ENCODE results near the gene NELFE. TPM values are rescaled to one million over a fixed set of nuclear protein-coding genes. Genes with fewer than 3 reads are reported as not detected.
"Not testable (repeated sequence)": the region's sequence is repeated elsewhere in the genome, so short reads cannot be mapped to it uniquely, and the experiment has no call there.

The NELFE gene
- total RNA-seq, 1 experiment from 2014 or later: 157 TPM

- intact Hi-C loops (cut with micrococcal nuclease; ENCODE audit: unreplicated experiment): no loop called here
- Mint-ChIP-seq H3K9me3 (ENCODE audit: low read depth, unreplicated experiment) (no peaks in the 10 kb centered on the region), H3K27me3 (ENCODE audit: unreplicated experiment) (no peaks in the 10 kb centered on the region), H3K36me3 (ENCODE audit: insufficient read depth, unreplicated experiment) (peaks cover 19% of the 10 kb centered on the region), H3K27ac (ENCODE audit: unreplicated experiment) (no peak overlapping the region), H3K4me1 (ENCODE audit: low read depth, unreplicated experiment) (no peaks in the 10 kb centered on the region), H3K4me3 (ENCODE audit: low read depth, unreplicated experiment) (no peak overlapping the region)
- BruUV-seq (replicated peaks): no TSS peak
- TF ChIP-seq, protein P1, sequence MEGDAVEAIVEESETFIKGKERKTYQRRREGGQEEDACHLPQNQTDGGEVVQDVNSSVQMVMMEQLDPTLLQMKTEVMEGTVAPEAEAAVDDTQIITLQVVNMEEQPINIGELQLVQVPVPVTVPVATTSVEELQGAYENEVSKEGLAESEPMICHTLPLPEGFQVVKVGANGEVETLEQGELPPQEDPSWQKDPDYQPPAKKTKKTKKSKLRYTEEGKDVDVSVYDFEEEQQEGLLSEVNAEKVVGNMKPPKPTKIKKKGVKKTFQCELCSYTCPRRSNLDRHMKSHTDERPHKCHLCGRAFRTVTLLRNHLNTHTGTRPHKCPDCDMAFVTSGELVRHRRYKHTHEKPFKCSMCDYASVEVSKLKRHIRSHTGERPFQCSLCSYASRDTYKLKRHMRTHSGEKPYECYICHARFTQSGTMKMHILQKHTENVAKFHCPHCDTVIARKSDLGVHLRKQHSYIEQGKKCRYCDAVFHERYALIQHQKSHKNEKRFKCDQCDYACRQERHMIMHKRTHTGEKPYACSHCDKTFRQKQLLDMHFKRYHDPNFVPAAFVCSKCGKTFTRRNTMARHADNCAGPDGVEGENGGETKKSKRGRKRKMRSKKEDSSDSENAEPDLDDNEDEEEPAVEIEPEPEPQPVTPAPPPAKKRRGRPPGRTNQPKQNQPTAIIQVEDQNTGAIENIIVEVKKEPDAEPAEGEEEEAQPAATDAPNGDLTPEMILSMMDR (IDR thresholded peaks at IDR 0.05; ENCODE audit: unreplicated experiment): no peak
- DNase-seq: no peak
- CTCF ChIA-PET: no interaction called here
These were observed 20.6 kb upstream of the NELFE start for GRCh38 chr6:31979238-31979898.

DNA sequence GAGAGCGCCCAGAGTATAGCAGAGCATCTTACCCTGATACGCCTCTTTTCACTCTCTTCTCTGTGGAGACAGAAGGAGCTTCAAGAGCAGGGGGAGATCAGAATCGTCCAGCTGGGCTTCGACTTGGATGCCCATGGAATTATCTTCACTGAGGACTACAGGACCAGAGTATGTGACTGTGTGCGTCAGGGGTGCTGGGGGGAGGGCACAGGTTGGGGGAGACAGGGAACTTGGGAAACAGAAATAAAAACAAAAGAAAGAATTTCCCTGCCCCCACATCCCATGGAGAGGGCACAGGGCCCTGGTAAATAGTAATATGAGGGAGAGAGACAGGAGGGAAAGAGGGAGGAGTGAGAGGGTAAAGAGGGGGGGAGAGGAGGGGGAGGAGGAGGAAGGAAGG, 20.1 kb upstream of the NELFE start:
- DNase-seq: no peak
- peaks cover 2% of the 10 kb centered on the region for H3K4me1 Mint-ChIP-seq (ENCODE audit: low read depth, unreplicated experiment)
- H3K4me3 Mint-ChIP-seq (ENCODE audit: low read depth, unreplicated experiment): no peak overlapping the region
- intact Hi-C loops (cut with micrococcal nuclease; ENCODE audit: unreplicated experiment): no loop called here
- H3K9me3 Mint-ChIP-seq (ENCODE audit: low read depth, unreplicated experiment): no peaks in the 10 kb centered on the region
- H3K27me3 Mint-ChIP-seq (ENCODE audit: unreplicated experiment): no peaks in the 10 kb centered on the region
- CTCF ChIA-PET: no interaction called here
- TF ChIP-seq, protein P1 (IDR thresholded peaks at IDR 0.05; ENCODE audit: unreplicated experiment): no peak
- no peak overlapping the region for H3K27ac Mint-ChIP-seq (ENCODE audit: unreplicated experiment)
- H3K36me3 Mint-ChIP-seq (ENCODE audit: insufficient read depth, unreplicated experiment): peaks cover 25% of the 10 kb centered on the region
- no TSS peak for BruUV-seq (replicated peaks)

- no peak overlapping the region for H3K27ac Mint-ChIP-seq (ENCODE audit: unreplicated experiment)
- TF ChIP-seq, protein P1 (IDR thresholded peaks at IDR 0.05; ENCODE audit: unreplicated experiment): no peak
- intact Hi-C loops (cut with micrococcal nuclease; ENCODE audit: unreplicated experiment): no loop called here
- no peak for DNase-seq
- CTCF ChIA-PET: no interaction called here
- peaks cover 34% of the 10 kb centered on the region for H3K36me3 Mint-ChIP-seq (ENCODE audit: insufficient read depth, unreplicated experiment)
- BruUV-seq (replicated peaks): no TSS peak
- H3K27me3 Mint-ChIP-seq (ENCODE audit: unreplicated experiment): no peaks in the 10 kb centered on the region
- no peak overlapping the region for H3K4me3 Mint-ChIP-seq (ENCODE audit: low read depth, unreplicated experiment)
- peaks cover 11% of the 10 kb centered on the region for H3K4me1 Mint-ChIP-seq (ENCODE audit: low read depth, unreplicated experiment)
- H3K9me3 Mint-ChIP-seq (ENCODE audit: low read depth, unreplicated experiment): no peaks in the 10 kb centered on the region
These were observed 19.2 kb upstream of the NELFE start for GRCh38 chr6:31977816-31978431.

- CTCF ChIA-PET: interaction anchor here (0.7 kb wide), 1 partner anchor 17 kb away, joined by 14 read pairs; the partner anchor contains the start of gene SKIC2
- peaks cover 16% of the 10 kb centered on the region for H3K4me1 Mint-ChIP-seq (ENCODE audit: low read depth, unreplicated experiment)
These were observed 17.3 kb upstream of the NELFE start for GRCh38 chr6:31976065-31976464.

More at GRCh38 chr6:31976065-31976464, 17.3 kb upstream of the NELFE start:
- peaks cover 52% of the 10 kb centered on the region for H3K36me3 Mint-ChIP-seq (ENCODE audit: insufficient read depth, unreplicated experiment)
- H3K4me3 Mint-ChIP-seq (ENCODE audit: low read depth, unreplicated experiment); DNase-seq; H3K27ac Mint-ChIP-seq (ENCODE audit: unreplicated experiment); H3K9me3 Mint-ChIP-seq (ENCODE audit: low read depth, unreplicated experiment); intact Hi-C loops (cut with micrococcal nuclease; ENCODE audit: unreplicated experiment); H3K27me3 Mint-ChIP-seq (ENCODE audit: unreplicated experiment); BruUV-seq (replicated peaks): not testable (repeated sequence)
